Neural cell (in vitro differentiated cells): ENCODE results near the gene CD48.

Source experiments
- EP300 ChIP-seq: fragments of 450-650 bp; conservative IDR thresholded peaks from 2 replicates; pipeline ENCODE4 v1.6.1; 2014; ENCODE audit warnings: antibody characterized with exemption, mild to moderate bottlenecking, moderate library complexity; ENCODE audit not compliant: poor library complexity, severe bottlenecking
- EZH2 ChIP-seq: fragments of 200-600, 300-800 bp; shearing (Covaris generic), sonication (generic); IDR thresholded peaks from 2 replicates; pipeline ENCODE4 v1.6.1; 2014; ENCODE audit warnings: antibody characterized with exemption, low read length, borderline replicate concordance, mild to moderate bottlenecking; ENCODE audit not compliant: insufficient read depth, poor library complexity, severe bottlenecking

DNA sequence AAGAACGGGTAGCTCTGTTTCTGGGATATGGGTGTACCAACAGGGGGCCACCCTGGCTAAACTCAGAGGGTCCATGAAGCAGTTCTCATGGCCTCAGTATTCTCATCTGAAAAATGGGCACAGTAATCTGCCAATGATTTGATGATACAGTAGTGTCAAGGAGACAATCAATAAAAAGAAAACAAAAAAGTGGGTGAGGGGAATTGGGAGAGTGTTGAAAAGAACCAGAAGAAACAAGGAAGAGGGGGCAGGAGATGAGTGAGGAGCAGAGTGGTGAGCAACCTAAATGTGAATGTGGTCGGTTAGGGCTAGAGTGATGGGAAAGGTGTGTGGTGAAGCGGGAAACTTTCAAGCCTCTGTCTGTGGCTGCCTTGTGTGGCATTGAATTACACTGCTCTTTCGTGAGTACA lies 29.5 kb upstream of the CD48 start:
- TF ChIP-seq EP300 (no peak), EZH2 (no peak)
